ENCODE measurements around the gene MARCHF9.
"Not testable (repeated sequence)": the region's sequence is repeated elsewhere in the genome, so short reads cannot be mapped to it uniquely, and the experiment has no call there.

MARCHF9 gene, protein sequence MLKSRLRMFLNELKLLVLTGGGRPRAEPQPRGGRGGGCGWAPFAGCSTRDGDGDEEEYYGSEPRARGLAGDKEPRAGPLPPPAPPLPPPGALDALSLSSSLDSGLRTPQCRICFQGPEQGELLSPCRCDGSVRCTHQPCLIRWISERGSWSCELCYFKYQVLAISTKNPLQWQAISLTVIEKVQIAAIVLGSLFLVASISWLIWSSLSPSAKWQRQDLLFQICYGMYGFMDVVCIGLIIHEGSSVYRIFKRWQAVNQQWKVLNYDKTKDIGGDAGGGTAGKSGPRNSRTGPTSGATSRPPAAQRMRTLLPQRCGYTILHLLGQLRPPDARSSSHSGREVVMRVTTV

DNA sequence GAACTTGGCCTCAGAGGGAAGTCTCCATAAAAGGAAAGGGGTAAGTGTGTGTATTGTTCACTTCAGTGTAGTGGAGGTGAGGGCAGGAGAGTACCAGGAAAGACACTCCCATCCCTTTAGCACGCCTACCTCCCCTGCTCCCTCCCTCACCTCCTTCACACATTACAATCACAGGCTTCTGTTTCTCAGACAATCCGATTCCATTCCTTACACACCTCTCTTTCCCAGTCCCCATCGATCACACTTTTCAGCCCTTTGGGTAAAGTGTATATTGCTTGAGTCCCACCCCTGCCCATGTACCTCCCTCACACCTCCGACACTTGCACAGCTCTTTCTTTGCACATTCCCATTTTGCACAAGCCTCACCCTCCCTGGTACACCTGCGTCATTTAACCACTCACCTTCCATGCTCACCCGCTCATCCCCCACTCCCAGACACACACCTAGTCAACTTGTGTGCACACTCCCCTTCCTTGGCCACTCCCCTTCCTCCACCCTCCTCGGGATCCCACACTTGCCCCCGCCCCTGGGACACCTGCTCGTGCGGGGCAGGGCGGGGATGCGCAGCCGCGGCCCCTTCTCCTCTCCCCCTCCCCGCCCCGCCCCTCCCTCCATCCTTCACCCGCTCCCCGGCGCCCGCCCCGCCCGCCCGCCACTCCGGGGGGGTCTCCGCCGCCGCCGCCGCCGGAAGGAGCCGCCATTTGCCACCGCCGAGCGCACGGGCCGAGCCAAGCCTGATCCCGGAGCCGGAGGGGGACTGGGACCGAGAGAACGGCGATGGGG, at the start of gene MARCHF9:
MARCHF9 (plus strand) TSS at position 693 of the 783 bp plus-strand sequence. CDS start 426 bp downstream, outside the sequence.
- TF ChIP-seq, protein P1, sequence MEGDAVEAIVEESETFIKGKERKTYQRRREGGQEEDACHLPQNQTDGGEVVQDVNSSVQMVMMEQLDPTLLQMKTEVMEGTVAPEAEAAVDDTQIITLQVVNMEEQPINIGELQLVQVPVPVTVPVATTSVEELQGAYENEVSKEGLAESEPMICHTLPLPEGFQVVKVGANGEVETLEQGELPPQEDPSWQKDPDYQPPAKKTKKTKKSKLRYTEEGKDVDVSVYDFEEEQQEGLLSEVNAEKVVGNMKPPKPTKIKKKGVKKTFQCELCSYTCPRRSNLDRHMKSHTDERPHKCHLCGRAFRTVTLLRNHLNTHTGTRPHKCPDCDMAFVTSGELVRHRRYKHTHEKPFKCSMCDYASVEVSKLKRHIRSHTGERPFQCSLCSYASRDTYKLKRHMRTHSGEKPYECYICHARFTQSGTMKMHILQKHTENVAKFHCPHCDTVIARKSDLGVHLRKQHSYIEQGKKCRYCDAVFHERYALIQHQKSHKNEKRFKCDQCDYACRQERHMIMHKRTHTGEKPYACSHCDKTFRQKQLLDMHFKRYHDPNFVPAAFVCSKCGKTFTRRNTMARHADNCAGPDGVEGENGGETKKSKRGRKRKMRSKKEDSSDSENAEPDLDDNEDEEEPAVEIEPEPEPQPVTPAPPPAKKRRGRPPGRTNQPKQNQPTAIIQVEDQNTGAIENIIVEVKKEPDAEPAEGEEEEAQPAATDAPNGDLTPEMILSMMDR (IDR thresholded peaks at IDR 0.05; ENCODE audit: control insufficient read depth, extremely low read depth, insufficient read depth), result no peak
- peak within 1 kb of the TSS; percentile 77 for H3K4me3 ChIP-seq (ENCODE audit: low read depth, low read length)
- DNase-seq (ENCODE audit: low read depth), result peak; percentile 46

DNA sequence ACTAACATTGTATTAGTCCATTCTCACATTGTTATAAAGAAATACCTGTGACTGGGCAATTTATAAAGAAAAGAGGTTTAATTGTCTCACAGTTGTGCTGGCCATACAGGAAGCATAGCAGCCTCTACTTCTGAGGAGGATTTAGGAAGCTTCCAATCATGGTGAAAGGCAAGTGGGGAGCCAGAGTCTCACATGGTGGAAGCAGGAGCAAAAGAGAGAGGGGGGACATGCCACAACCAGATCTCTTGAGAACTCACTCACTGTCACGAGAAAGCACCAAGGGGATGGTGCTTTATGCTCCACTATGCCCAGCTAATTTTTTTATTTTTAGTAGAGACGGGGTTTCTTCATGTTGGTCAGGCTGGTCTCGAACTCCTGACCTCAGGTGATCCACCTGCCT, 47.7 kb upstream of the MARCHF9 start:
- no peak overlapping the region for H3K4me3 ChIP-seq (ENCODE audit: low read depth, low read length)
- no peak for DNase-seq (ENCODE audit: low read depth)
- TF ChIP-seq, protein P1 (IDR thresholded peaks at IDR 0.05; ENCODE audit: control insufficient read depth, extremely low read depth, insufficient read depth), result no peak

DNA sequence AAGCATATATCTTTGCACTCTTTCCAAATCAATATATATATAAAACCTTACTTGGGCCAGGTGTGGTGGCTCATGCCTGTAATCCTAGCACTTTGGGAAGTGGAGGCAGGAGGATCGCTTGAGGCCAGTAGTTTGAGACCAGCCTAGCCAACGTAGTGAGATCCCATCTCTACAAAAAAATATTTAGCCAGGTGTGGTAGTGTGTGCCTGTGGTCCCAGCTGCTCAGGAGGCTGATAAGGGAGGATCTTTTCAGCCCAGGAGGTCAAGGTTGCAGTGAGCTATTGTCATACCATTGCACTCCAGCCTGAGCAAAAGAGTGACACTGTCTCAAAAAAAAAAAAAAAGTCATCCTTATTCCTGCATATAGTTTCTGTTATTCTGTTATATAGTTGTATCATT, 46.6 kb upstream of the MARCHF9 start:
- H3K4me3 ChIP-seq (ENCODE audit: low read depth, low read length), result no peak overlapping the region
- TF ChIP-seq, protein P1 (IDR thresholded peaks at IDR 0.05; ENCODE audit: control insufficient read depth, extremely low read depth, insufficient read depth), result no peak
- no peak for DNase-seq (ENCODE audit: low read depth)

DNA sequence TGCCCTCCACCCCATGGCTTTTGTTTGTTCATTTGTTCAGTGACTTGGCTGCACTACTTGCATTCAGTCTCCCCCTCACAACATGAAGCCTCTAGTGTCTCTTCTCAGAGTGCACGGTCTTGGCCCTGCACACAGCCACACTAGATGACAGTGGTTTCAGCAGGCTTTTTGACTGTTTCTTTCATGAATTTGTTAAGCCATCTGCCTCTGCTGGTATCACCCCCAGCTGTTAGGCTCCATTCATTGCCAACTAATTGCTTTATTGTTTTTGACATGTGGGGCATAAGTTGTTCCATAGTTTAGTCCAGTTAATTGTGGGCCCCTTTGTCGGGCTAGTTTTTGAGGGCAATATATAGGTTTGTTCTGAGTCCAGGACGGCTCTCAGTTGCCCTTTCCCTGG, 42.2 kb upstream of the MARCHF9 start:
- TF ChIP-seq, protein P1 (IDR thresholded peaks at IDR 0.05; ENCODE audit: control insufficient read depth, extremely low read depth, insufficient read depth), result no peak
- no peak for DNase-seq (ENCODE audit: low read depth)
- H3K4me3 ChIP-seq (ENCODE audit: low read depth, low read length), result no peak overlapping the region

DNA sequence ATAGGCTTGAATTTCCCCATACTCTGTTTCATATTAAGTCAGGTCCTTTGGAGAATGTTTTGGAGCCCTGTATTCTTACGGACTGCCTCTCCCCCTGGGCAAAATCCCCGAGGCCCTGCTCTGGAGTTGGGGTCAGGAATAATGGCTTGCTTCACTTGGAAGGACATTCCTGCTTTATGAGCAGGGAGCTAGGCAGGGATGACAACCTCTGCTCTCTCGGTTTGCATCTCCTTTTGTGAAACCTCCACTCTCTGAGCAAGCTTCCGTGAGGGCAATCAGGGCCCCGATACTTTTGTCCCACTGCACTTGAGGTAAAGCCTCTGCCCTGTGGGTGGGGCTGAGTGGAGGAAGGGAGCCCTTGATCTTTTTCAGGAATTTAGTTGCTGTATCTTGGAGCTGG, 41.7 kb upstream of the MARCHF9 start:
- no peak for DNase-seq (ENCODE audit: low read depth)

DNA sequence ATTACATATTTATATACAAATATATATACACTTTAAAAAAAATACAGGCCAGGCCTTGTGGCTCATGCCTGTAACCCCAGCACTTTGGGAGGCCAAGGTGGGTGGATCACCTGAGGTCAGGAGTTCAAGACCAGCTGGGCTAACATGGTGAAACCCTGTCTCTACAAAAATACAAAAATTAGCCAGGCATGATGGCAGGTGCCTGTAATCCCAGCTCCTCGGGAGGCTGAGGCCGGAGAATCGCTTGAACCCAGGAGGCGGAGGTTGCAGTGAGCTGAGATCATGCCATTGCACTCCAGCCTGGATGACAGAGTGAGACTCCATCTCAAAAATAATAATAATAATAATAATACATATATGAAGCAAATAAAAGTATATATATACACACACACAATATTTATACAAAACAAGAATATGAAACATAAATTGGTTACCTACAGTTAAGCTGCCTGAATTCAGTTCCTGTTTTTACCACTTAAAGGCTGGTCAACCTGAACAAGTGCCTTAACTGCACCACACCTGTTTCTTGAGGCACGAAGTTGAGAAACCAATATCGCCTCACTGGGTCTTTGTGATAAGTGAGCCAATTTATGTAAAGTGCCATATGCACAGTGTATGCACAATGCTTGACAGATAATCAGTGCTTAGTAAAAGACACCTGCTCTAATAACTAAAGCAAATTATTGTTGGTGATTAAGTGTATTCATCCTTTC, 39.7 kb upstream of the MARCHF9 start:
- H3K4me3 ChIP-seq (ENCODE audit: low read depth, low read length); DNase-seq (ENCODE audit: low read depth): not testable (repeated sequence)

More for the DNA sequence above, 41.7 kb upstream of the MARCHF9 start:
- no peak overlapping the region for H3K4me3 ChIP-seq (ENCODE audit: low read depth, low read length)
- TF ChIP-seq, protein P1 (IDR thresholded peaks at IDR 0.05; ENCODE audit: control insufficient read depth, extremely low read depth, insufficient read depth), result no peak

DNA sequence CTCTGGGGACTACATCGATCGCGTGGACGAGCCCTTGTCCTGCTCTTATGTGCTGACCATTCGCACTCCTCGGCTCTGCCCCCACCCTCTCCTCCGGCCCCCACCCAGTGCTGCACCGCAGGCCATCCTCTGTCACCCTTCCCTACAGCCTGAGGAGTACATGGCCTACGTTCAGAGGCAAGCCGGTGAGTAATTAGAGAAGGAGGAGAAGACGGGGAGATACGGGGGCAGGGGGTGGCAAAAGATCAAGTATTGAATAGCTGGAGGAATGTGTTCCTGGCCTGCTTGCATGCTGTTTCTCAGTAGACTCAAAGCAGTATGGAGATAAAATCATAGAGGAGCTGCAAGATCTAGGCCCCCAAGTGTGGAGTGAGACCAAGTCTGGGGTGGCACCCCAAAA, 39.1 kb upstream of the MARCHF9 start:
- no peak for DNase-seq (ENCODE audit: low read depth)
- TF ChIP-seq, protein P1 (IDR thresholded peaks at IDR 0.05; ENCODE audit: control insufficient read depth, extremely low read depth, insufficient read depth), result no peak
- H3K4me3 ChIP-seq (ENCODE audit: low read depth, low read length), result no peak overlapping the region

Data from LNCaP clone FGC (cell line).